H1 (cell line): Measurements from ENCODE around the gene GRK5. TPM values are rescaled to one million over a fixed set of nuclear protein-coding genes. Genes with fewer than 3 reads are reported as not detected.

Experiments
- CBX8 ChIP-seq: fragments of 300-800, 300-1000 bp; sonication (generic); IDR thresholded peaks from 2 replicates; pipeline ENCODE4 v1.7.1; 2016; ENCODE audit warnings: low read depth, low read length, borderline replicate concordance
- CEBPB ChIP-seq: IDR thresholded peaks from 2 replicates; pipeline ENCODE4 v1.6.1; 2012; ENCODE audit warnings: low read depth, low read length
- JUN ChIP-seq: IDR thresholded peaks from 2 replicates; pipeline ENCODE4 v1.6.1; 2011; ENCODE audit warnings: low read depth, mild to moderate bottlenecking, improper control_type of control experiment, low read length
- KDM4A ChIP-seq: IDR thresholded peaks from one replicate; pipeline ENCODE4 v1.7.1; 2012; ENCODE audit warnings: low read depth, mild to moderate bottlenecking, moderate library complexity, low read length, inconsistent platforms; ENCODE audit not compliant: severe bottlenecking
- POLR2A ChIP-seq, 2 experiments: IDR thresholded peaks; 1 replicate in 1 of 2; 2 replicates in 1 of 2; pipeline ENCODE4 v1.6.1; 2011; ENCODE audit warnings: low read depth in 2 of 2, low read length in 2 of 2, mild to moderate bottlenecking in 2 of 2; ENCODE audit errors: control extremely low read depth in 1 of 2
- RNF2 ChIP-seq: fragments of 200-900, 300-1000 bp; sonication (generic); IDR thresholded peaks from 2 replicates; pipeline ENCODE4 v1.7.1; 2016; ENCODE audit warnings: borderline replicate concordance, low read depth, mild to moderate bottlenecking, antibody characterized with exemption, low read length; ENCODE audit not compliant: poor library complexity, severe bottlenecking; ENCODE audit errors: missing control alignments
- TAF7 ChIP-seq: optimal IDR thresholded peaks from 2 replicates; pipeline ENCODE3; 2011; ENCODE audit warnings: low read depth, mild to moderate bottlenecking, inconsistent platforms, low read length, moderate library complexity, borderline replicate concordance
- TCF12 ChIP-seq: IDR thresholded peaks from 2 replicates; pipeline ENCODE4 v1.6.1; 2011; ENCODE audit warnings: low read depth, mild to moderate bottlenecking, low read length
- polyA plus RNA-seq, 7 experiments: library from polyadenylated mRNA; depleted of rRNA in 3 of 7; stranded (reverse) in 5 of 7; unstranded in 2 of 7; fragments of >200 nt in 5 of 7; fragments of 200-250 nt in 2 of 7; gene quantifications; 1 replicate in 5 of 7; 2 replicates in 1 of 7; 4 replicates in 1 of 7; pipeline versions ENCODE4 v1.2.1 to v1.2.3, GENCODE V29; 2011 to 2013; ENCODE audit warnings: missing spikeins in 2 of 7, mixed read lengths in 2 of 7
- total RNA-seq: library from RNA; stranded (reverse); fragmentation: NEBNext Ultra II Directional; extraction: Animal tissue kit (Norgen Biotek cat#: 25700); gene quantifications from 2 replicates; pipeline ENCODE4 v1.2.1, GENCODE V29; 2021
- TF ChIP-seq, protein P1 (sequence below): fragments of 300-600 bp; sonication (generic); IDR thresholded peaks from 2 replicates; pipeline ENCODE4 v1.7.1; 2012; ENCODE audit warnings: low read length, moderate library complexity, mild to moderate bottlenecking, inconsistent platforms; ENCODE audit not compliant: insufficient replicate concordance
- TF ChIP-seq, protein P2 (sequence below): IDR thresholded peaks from 2 replicates; pipeline ENCODE4 v1.6.1; 2011; ENCODE audit warnings: low read length, improper control_type of control experiment

Gene GRK5
- total and polyA plus RNA-seq, 2 of the 8 experiments (the other 6 are each of a cell fraction or from before 2014, with no cell fraction given) = 0.54 to 2.5 TPM

DNA sequence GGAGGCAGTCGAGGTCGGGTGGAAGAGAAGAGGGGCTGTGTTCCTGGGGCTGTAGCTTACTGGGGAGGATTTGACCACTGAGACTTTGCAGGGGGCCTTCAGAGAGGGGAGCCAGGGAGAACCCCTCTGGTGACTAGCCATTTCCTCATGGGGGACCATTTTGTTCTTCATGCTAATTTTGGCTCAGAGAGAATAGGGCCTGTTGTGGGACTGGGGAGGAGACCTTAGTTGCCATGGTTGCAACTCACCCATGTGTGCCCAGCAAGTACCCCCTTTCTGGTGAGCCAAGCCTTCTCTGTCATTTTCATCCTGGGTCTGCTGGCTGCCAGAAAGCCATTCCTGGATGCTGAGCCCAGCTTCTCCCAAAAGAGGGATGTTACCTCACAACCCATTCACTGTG lies 120.9 kb downstream of the GRK5 start (continued):
- TF ChIP-seq, protein P1, sequence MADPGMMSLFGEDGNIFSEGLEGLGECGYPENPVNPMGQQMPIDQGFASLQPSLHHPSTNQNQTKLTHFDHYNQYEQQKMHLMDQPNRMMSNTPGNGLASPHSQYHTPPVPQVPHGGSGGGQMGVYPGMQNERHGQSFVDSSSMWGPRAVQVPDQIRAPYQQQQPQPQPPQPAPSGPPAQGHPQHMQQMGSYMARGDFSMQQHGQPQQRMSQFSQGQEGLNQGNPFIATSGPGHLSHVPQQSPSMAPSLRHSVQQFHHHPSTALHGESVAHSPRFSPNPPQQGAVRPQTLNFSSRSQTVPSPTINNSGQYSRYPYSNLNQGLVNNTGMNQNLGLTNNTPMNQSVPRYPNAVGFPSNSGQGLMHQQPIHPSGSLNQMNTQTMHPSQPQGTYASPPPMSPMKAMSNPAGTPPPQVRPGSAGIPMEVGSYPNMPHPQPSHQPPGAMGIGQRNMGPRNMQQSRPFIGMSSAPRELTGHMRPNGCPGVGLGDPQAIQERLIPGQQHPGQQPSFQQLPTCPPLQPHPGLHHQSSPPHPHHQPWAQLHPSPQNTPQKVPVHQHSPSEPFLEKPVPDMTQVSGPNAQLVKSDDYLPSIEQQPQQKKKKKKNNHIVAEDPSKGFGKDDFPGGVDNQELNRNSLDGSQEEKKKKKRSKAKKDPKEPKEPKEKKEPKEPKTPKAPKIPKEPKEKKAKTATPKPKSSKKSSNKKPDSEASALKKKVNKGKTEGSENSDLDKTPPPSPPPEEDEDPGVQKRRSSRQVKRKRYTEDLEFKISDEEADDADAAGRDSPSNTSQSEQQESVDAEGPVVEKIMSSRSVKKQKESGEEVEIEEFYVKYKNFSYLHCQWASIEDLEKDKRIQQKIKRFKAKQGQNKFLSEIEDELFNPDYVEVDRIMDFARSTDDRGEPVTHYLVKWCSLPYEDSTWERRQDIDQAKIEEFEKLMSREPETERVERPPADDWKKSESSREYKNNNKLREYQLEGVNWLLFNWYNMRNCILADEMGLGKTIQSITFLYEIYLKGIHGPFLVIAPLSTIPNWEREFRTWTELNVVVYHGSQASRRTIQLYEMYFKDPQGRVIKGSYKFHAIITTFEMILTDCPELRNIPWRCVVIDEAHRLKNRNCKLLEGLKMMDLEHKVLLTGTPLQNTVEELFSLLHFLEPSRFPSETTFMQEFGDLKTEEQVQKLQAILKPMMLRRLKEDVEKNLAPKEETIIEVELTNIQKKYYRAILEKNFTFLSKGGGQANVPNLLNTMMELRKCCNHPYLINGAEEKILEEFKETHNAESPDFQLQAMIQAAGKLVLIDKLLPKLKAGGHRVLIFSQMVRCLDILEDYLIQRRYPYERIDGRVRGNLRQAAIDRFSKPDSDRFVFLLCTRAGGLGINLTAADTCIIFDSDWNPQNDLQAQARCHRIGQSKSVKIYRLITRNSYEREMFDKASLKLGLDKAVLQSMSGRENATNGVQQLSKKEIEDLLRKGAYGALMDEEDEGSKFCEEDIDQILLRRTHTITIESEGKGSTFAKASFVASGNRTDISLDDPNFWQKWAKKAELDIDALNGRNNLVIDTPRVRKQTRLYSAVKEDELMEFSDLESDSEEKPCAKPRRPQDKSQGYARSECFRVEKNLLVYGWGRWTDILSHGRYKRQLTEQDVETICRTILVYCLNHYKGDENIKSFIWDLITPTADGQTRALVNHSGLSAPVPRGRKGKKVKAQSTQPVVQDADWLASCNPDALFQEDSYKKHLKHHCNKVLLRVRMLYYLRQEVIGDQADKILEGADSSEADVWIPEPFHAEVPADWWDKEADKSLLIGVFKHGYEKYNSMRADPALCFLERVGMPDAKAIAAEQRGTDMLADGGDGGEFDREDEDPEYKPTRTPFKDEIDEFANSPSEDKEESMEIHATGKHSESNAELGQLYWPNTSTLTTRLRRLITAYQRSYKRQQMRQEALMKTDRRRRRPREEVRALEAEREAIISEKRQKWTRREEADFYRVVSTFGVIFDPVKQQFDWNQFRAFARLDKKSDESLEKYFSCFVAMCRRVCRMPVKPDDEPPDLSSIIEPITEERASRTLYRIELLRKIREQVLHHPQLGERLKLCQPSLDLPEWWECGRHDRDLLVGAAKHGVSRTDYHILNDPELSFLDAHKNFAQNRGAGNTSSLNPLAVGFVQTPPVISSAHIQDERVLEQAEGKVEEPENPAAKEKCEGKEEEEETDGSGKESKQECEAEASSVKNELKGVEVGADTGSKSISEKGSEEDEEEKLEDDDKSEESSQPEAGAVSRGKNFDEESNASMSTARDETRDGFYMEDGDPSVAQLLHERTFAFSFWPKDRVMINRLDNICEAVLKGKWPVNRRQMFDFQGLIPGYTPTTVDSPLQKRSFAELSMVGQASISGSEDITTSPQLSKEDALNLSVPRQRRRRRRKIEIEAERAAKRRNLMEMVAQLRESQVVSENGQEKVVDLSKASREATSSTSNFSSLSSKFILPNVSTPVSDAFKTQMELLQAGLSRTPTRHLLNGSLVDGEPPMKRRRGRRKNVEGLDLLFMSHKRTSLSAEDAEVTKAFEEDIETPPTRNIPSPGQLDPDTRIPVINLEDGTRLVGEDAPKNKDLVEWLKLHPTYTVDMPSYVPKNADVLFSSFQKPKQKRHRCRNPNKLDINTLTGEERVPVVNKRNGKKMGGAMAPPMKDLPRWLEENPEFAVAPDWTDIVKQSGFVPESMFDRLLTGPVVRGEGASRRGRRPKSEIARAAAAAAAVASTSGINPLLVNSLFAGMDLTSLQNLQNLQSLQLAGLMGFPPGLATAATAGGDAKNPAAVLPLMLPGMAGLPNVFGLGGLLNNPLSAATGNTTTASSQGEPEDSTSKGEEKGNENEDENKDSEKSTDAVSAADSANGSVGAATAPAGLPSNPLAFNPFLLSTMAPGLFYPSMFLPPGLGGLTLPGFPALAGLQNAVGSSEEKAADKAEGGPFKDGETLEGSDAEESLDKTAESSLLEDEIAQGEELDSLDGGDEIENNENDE = no peak
- TF ChIP-seq POLR2A (IDR thresholded peaks at IDR 0.05; ENCODE audit: control extremely low read depth in 1 of 2, low read depth in 2 of 2, low read length in 2 of 2) (no peak), KDM4A (no peak), CEBPB (no peak), TCF12 (no peak), TAF7 (no peak), JUN (no peak), RNF2 (no peak), CBX8 (no peak)
- TF ChIP-seq, protein P2, sequence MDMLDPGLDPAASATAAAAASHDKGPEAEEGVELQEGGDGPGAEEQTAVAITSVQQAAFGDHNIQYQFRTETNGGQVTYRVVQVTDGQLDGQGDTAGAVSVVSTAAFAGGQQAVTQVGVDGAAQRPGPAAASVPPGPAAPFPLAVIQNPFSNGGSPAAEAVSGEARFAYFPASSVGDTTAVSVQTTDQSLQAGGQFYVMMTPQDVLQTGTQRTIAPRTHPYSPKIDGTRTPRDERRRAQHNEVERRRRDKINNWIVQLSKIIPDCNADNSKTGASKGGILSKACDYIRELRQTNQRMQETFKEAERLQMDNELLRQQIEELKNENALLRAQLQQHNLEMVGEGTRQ = no peak
